ENCODE measurements around the gene OSMR. TPM values are rescaled to one million over a fixed set of nuclear protein-coding genes. Genes with fewer than 3 reads are reported as not detected.

OSMR gene
- total RNA-seq, 1 experiment from 2014 or later, result 1.6 TPM

- Histone ChIP-seq H2BK20ac (ENCODE audit: low read depth, low read length, poor library complexity, severe bottlenecking) (no peak overlapping the region), H2BK5ac (ENCODE audit: insufficient read length, low read length) (no peak overlapping the region), H4K91ac (ENCODE audit: insufficient read length, low read depth, low read length) (no peak overlapping the region), H3K18ac (ENCODE audit: insufficient read length, low read depth, low read length) (no peak overlapping the region), H3K14ac (ENCODE audit: insufficient read depth, low read length) (no peak overlapping the region), H3K79me2 (ENCODE audit: insufficient read depth, low read length) (no peaks in the 10 kb centered on the region), H2BK120ac (ENCODE audit: low read depth, low read length, poor library complexity, severe bottlenecking) (no peak overlapping the region), H3K9ac (ENCODE audit: extremely low read depth, insufficient read length, low read length) (no peak overlapping the region), H3K23me2 (ENCODE audit: insufficient read length, low read depth, low read length, poor library complexity, severe bottlenecking) (no peaks in the 10 kb centered on the region), H3K4me2 (ENCODE audit: insufficient read depth, insufficient read length, low read length) (no peak overlapping the region), H3K56ac (ENCODE audit: insufficient read length, low read depth, low read length) (no peak overlapping the region), H2BK12ac (ENCODE audit: insufficient read length, low read depth, low read length) (no peak overlapping the region), H4K20me1 (ENCODE audit: control insufficient read depth, insufficient read depth, insufficient read length) (no peaks in the 10 kb centered on the region), H4K8ac (replicated peaks; ENCODE audit: insufficient read length, low read depth, low read length) (no peak overlapping the region), H2AFZ (ENCODE audit: low read length) (no peak overlapping the region), H3K79me1 (ENCODE audit: insufficient read depth, low read depth, low read length, poor library complexity, severe bottlenecking) (no peaks in the 10 kb centered on the region), H3K4ac (ENCODE audit: low read depth, low read length) (no peak overlapping the region), H3K27ac (ENCODE audit: insufficient read length, low read depth, low read length) (no peak overlapping the region), H4K5ac (ENCODE audit: insufficient read length, low read depth, low read length) (no peak overlapping the region), H3K9me3 (ENCODE audit: control insufficient read depth, low read depth, low read length) (no peaks in the 10 kb centered on the region), H2BK15ac (ENCODE audit: low read depth, low read length) (no peak overlapping the region), H3T11ph (ENCODE audit: low read length) (no peak overlapping the region), H3K23ac (ENCODE audit: insufficient read length, low read depth, low read length) (no peak overlapping the region), H3K4me1 (ENCODE audit: insufficient read depth, low read length) (no peaks in the 10 kb centered on the region), H3K27me3 (ENCODE audit: insufficient read depth, low read length) (no peaks in the 10 kb centered on the region), H2AK5ac (ENCODE audit: insufficient read length, low read length) (no peak overlapping the region)
- H3K4me3 Mint-ChIP-seq, result no peak overlapping the region
- H3K4me1 Mint-ChIP-seq, result peaks cover 8 to 19% of the 10 kb centered on the region in 2 experiments
- no peak for TF ChIP-seq CTCF (conservative IDR thresholded peaks at IDR 0.05)
- H3K9me3 Mint-ChIP-seq, result peaks cover 3 to 5% of the 10 kb centered on the region in 2 experiments; a peak in 2 of 5 replicates
- no peaks in the 10 kb centered on the region for H3K27me3 Mint-ChIP-seq (ENCODE audit: low read depth)
- DNase-seq, result no peak
- no CpG with 5 or more reads among the region's 4 CpGs for WGBS (ENCODE audit: extremely low coverage, insufficient read length, low lambda C conversion rate)
- no peak overlapping the region for H3K27ac Mint-ChIP-seq
- peaks cover 2 to 7% (median 3%) of the 10 kb centered on the region in 3 experiments; a peak in 5 of 7 replicates for H3K36me3 Mint-ChIP-seq (ENCODE audit: insufficient read depth in 1 of 3, low read depth in 3 of 3)
These were observed 85.9 kb downstream of the OSMR start for GRCh38 chr5:38931731-38932130.

All from H9 (cell line).